Stimulated activated CD8-positive, alpha-beta memory T cell treated with anti-CD3 and anti-CD28 coated beads, Interleukin-12 subunit alpha, Interleukin-12 subunit beta, amount 100 ng/mL, for 1 hour (primary cell): ENCODE results near the gene USH2A.

Experiments used
- DNase-seq: peaks from one replicate; pipeline ENCODE4 v3.0.0-alpha.2; 2020; ENCODE audit warnings: low read depth

USH2A gene

DNA sequence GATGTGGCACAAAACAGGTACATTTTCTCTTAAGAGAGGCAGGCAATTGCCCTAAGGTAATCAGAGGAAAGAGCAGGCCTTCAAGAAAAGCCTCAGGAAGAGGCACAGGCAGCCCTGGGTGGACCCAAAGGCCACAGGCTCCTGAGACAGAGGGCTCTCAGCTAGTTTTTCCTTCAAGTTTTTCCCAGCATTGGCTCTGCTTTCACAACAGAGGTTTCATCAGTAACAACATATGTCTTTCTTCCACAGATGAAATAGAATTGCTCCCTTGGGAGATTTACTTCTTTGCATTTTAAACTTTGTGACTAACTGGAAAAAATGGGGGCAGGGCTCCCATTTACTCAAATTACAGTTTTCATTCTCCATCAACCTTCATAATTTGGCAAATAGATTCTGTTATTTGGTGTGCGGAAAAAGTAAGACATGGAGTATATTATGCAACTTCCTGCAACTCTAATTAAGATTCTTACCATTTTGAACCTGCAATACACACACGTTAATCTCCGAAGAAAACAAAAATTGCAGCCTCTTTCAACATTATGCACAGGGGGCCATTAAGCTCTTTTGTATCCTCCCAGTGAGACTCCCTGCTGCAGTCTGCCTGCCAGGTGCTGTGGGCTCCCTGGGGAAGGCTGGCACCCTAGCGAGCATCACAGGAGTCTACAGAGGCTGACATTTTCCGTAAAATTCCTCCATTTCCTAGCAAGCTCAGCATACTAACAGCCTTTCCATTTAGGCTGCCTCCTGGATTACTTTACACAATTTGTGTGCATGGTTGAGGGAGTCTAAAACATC is 282.3 kb downstream of the USH2A start:
- no peak for DNase-seq

DNA sequence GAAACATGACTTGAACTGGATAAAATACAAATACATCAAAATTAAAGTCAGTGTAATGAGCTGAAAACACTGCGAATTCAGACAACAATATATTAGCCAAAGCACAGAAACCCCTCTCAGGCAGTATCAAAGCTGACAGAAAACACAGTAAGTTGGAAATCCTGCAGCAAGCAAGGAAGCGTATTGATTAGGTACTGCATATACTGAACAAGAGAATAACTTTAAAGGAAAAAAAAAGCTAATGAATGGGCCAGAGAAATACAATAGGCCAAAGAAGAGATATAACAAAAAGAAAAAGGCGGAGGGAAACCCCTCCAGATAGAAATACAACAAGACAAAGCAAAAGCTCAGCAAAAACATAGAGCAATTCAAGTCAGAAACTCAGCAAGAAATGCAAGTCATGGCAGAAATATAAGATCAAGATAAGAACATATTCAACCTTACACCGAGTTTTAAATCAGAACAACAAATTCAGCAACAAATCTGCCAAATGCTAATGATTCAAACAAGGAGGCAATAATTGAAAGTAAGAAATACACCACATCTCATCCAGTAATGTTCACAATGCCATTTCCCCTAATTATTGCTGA is 299.0 kb downstream of the USH2A start:
- no peak for DNase-seq

DNA sequence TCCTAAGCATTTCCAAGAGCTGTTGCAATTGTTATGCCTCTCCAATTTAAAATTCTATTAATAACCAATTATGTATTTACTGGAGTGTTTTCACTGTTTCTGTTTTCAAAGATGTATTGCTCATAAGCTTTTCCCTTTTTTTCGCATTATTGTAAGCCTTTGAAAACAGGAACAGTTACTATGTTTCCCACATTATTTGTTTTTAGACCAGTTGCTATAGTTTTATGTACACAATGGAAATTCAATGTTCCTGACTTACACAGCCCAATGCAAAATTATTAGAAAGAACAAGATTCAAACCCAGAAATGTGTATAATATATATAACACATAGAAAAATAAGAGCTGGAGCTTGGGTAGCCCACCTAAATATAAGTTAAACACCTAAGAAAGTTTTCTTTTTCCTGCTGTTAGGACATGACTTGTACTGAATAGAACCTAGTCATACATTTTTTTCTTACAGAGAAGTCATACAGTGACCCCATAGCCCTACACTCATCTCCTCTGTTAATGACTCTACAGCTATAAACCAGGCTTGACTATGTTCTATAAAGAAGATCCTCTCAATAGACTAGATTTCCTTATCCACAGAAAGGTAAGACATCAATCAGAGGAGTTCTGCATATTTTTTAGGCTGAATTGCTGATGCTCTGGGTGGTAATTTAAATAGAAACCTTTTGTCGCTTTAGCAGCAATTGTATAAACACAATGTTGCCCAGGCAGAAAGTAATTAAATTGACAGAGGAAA is 299.6 kb downstream of the USH2A start:
- DNase-seq = no peak

DNA sequence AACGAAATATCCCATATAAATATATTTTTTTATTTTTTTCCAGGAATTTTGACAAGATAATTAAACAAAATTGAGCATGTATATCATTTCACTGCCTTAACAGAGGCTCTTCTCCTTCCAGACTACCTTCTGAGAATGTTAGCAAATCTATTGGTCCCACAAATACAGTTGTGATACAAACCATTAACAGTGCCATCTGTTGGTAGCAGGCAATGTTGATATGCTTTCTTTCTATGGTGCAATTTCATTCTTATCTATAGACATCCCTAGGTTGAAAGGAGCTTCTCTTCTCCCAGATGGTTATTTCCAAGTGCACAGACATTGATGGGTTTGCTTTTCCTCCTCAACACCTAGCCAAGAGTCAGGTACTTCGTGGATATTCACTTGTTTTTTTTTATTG is 303.6 kb downstream of the USH2A start:
- DNase-seq = no peak

DNA sequence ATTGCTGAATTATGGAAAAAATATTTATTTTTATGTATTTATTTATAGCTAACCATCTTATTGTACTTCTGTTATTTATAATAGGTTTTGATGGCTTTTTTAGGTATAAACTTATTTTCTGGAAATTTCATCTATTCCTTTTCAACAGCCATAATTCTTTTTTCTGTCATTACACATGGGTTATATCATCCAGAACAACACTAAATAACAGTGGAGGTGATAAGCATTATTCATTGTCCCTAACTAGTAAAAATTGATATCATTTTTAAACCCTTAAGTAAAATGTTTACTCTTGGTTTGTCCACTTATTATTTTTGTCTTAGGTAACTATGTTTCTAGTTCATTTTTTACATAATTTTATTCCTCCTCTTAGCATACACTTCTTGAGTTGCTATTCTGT is 309.1 kb downstream of the USH2A start:
- DNase-seq = no peak

DNA sequence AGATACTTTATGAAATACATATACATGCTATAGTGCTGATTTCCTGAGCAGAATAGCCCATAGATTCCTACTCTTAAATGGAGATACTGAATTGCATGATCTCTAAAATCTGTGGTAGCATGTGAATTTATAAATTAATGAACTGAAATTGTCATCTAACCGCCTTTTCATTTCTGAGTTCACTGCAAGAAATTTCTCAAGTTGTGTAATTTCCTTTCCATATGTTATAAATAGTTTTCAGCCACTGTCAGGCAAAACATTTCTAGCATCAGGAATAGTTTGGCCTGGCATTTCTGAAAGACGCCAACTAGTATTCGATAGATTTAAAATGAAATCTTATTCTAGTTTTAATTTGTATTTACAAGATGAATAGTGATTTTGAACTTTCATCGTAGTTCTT is 310.1 kb downstream of the USH2A start:
- DNase-seq = no peak

DNA sequence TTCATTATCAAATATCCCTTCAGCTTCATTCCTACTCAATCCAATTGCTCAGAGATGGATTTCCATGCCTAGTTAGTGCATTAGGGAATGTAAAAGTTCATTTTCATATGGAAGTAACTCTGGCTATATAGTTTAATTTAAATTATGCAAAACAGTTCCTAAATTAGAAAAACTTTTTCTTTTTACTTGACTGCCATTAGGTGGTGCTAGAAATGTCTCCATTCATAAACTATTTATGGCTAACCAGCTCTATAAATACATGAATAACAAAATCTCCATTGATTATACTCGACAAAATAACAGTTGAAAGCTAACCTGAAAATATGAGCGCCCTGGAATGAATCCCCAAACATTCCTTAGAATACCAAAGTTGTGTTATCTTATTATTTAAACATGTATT is 311.4 kb downstream of the USH2A start:
- no peak for DNase-seq

DNA sequence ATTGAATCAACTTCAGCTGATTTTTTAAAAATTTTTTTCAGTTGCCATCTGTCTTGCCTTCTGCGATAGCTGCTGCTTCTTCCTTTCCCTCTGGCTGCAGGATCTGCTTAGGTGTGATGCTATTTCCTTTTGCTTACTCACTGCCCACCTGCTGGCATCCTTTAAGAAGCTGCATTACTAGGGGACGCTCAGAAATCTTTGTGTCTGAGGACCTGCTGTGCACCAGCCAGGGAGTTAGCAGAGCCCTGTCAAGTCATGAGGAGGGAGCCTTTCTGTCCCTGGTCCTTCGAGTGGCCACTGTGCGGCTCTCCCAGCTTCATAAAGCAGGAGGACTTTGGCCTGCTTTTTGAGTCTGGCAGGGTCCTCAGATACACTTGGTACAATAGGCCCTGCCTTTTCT is 327.8 kb downstream of the USH2A start:
- DNase-seq = no peak

DNA sequence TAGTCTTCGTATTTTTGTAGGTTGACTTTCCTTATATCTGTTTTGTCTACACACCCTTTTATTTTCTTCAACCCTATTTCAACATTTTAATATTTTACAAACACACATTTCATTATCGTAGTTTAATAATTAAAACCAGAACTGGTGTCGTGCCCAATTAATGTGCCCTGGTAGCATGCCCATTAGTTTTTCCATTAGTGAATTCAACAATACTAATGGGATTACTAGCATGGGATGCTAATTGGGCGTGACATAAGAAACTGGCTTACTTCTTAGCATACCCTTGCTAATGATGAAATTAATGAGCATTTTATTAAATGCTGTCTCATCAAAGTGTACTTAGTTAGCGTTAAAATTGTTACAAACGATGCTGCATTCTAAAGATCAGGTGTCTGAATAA is 332.7 kb downstream of the USH2A start:
- DNase-seq = no peak

DNA sequence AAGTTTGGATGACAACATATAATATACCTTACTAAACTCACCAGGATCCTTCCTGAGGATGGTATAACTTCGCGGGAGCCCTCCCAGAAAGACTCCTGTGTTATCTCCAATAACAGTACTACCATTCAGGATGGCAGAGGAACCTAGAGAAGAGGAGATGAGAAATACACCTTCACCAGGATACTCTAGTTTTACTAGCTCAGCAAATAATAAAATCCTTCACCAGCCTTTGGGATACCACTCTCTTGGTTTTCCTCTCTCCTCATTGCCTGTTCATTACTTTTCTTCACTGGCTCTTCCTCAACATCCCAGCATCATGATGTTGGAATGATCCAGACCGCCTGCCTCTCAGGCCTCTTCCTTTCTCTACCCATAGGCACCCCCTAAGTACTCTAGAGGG is 336.6 kb downstream of the USH2A start:
- no peak for DNase-seq

DNA sequence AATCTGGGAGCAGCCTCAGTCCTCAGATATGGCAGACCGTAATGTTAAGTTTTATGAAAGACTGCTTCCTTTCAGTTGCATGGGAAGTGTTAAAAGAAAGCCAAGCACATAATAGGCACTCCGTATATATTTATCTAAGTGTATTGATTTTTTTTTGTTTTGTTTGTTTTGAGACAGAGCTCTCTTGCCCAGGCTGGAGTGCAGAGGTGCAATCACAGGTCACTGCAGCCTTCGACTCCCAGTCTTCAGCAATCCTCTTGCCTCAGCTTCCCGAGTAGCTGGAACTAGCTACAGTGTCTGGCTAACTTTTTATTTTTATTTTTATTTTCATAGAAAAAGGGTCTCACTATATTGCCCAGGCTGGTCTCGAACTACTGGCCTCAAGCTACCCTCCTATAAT is 341.8 kb downstream of the USH2A start:
- no peak for DNase-seq

DNA sequence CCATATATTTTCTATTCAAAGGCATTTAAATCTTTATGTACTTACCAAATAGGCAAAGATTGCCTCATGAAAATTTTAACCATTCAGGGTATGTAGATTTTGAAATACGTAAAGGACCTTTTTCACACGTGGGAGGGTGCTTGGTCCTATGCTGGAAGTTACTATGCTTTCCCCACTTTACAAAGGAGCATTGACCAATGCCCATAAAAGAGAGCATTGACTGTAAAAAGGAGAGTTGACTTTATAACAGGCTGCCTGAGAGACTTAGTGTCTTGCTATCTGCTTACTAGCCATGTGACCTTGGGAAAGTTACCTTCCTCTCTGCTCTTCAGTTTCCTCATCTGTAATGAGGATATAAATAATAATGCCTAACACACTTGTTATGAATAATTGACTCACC is 346.5 kb downstream of the USH2A start:
- no peak for DNase-seq

DNA sequence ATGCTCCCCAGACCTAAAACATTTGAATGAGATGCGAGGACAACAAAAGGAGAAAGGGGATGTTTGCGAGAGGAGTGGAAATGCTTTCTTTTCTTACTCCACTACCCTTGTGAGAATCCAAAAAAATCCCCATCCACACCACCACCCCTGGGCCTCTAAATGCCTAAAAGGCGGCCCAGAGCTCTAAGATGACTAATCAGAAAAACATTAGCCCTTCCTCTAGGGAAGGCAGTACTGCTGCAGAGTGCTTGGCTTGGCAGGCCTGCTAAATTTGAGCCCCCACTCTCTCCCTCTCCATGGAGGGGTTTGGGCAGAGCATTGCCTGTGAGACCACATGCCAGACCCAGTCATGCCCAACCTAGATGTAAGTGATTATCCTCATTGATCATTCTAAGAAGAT is 347.9 kb downstream of the USH2A start:
- no peak for DNase-seq

DNA sequence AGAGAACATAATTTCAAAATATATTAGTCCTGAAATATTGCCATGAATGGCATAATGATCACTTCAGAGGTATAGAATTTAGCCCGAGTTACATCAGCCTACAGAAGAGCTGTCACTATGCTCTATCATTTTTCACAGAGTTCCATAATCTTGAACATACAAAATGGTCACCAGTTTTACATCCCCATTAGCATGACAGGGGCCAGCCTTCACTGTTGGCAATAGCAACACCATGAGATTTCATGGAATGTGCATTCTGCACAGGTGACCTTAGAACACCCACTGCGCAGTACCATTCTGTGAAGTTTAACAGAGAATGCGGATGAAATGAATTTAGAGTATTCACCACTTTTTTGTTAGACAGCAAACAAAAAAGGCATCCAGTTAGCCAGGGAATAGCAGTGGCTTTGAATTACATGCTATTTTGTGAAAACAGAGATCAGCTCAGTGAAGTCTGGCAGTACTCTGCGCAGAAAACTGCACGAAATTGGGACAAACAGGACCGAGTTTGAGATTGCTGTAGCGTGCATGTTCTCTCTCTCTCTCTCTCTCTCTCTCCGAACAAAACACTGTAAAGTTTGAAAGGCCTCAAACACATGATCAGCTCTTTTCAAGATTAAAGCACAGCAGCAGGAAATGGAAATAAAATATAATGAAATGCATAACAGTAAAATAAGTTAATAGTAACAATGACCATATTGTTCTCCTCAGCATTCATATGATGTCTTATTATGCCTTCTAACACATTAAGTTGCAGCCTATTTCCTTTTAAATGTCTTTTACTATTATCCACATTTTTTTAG is 349.3 kb downstream of the USH2A start:
- DNase-seq = no peak

DNA sequence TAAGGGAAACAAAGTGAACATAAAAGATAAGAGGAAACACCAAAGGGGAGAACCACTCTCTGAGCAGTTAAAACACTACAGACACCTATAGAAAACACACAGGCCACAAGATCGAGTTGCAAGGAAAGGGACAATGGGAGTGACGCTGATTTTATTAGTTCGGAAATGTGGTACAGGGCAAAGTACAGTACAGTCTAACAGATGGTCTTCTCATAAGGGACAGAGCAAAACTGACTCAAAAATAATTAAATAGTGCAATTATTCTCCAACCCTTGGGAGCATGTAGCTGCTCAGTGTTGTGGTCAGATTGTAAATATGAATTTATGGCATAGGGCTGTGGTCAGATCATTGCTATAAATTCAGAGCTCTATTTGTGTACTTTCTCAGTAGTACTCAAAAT is 352.0 kb downstream of the USH2A start:
- DNase-seq = no peak

DNA sequence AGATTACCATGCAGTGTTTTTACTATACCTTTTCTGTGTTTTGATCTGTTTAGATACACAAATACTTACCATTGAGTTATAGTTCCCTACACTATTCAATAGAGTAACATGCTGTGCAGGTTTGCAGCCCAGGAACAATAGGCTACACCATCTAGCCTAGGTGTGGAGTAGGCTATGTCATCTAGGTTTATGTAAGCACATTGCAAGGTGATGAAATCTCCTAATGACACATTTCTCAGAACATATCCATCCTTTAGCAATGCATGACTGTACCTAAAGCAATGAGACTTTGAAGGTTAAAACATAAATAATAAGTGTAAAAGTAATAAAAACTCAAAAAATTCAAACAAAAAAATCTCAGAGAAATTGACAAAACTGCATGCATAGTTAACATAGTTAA is 358.6 kb downstream of the USH2A start:
- DNase-seq = no peak

DNA sequence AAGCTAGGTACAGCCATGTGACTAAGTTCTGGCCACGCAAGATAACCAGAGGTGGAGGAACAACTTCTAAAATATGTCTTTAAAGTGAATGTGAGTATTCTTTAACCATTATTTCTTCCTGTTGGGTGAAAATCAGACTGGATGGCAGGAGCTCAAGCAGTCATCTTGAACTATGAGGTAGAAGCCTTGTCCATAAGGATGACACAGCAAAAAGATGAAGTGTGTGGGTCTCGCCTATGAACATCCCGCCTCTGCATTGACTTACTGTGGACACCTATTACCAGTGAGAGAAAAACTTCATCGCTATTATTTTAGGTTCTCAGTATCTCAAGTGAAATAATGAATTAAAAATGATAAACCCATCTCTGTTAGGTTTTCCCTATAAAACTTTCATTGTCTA is 365.3 kb downstream of the USH2A start:
- DNase-seq = no peak

DNA sequence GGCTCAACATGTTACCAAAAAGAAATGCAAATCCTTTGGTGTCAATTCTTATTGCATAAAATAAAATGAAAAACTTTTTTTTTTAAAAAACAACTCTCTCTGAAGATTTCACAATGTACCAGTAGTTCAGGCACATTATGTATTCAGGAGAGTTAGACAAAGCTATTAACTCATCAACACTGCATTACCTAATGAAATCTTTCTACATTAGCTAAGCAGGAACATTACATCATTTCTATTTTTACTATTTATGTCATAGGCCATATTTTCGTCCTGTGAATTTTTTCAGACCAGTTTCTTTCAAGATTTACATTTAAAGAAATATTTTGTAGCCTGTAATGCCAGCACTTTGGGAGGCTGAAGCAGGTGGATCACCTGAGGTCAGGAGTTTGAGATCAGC is 366.2 kb downstream of the USH2A start:
- no peak for DNase-seq

DNA sequence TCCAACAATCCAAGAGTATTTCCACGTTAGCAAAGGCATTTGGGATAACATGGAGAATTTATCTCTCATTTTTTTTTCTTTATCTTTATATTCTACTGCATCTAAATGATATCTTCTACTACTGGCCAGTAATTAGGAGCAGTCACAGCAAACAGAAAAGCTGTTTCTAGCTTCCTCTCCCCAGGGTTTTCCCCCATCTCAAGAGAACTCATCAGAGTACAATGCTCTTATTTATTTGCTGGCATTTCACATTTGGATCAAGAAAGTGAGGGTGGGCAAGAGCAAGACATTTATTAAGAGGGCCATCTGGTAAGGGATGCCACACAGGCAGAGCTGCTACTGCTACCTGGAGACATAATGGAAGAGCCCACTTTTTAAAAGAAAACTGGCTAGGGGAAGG is 368.2 kb downstream of the USH2A start:
- no peak for DNase-seq

DNA sequence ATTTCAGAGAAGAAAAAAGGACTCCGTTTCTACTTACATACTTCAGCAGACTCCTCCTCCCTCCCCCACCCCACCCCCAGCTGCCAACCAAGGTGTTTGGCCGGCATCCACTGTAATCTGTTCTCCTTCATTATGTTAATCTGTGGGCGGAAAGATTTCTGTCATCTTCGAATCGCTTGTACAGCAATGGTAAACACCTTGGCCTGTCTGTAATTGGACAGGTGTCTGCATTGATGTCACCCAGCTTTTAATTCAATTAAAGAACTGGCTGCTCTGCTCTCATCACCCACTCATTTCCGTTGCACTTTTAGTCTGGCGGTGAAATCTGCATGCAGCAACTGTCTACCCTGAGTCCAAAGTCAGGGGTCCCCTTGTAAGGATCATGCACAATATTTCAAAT is 368.6 kb downstream of the USH2A start:
- DNase-seq = no peak

DNA sequence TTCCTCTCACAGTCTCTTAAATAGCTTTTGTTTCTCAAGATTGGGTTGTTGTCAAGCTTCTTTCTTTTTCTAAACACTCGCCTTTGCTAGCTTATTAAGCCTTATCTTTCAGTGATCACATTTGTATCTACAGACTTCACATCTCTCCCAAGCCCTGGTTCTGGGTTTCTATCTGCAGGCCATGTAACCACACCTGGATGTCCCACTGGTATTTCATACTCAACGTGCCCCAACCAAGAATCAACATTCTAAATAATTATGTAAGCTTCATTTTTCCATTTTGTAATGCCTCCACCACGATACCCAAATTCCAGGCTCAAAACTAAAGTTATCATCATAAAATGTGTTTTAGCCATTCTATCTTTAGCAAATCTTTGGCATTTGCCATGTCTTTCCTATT is 372.2 kb downstream of the USH2A start:
- DNase-seq = no peak

DNA sequence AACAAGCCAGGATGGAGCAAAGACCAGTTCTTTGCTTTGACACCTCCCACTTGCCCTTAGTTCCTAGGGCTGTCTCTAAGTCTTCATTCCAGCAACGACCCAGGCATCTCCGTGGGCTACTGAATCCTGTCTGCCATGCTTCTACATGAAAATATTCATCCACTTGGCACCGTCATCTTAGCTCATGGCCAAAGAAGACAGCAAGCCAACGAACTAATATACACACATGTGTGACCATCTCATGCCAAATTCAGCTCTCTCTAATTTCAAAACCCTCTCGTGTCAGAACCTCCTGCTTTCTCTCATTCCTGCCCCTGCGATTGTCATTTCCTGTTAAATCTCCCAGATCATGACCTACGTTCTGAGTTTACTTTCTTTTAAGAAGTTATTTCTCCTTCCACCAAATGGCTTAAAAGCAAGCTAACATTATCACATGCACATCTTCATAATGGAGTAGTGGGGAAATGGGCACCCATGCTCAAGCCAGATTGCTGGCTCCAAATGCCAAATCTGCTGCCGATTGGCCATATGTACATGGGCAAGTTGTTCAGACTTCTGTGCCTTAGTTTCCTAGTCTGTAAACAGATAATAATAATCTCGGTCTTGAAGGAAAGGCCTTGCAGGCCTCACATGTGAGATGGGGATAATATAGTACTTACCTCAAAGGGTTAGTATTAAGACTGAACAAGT is 373.4 kb downstream of the USH2A start:
- no peak for DNase-seq
